HG02943 (cell line): ENCODE measurements around the gene CIDEC.
"Not testable (repeated sequence)": the region's sequence is repeated elsewhere in the genome, so short reads cannot be mapped to it uniquely, and the experiment has no call there.

ENCODE experiments used
- ATAC-seq: cut with Tn5 transposase; IDR thresholded peaks from one replicate; pipeline ENCODE4 v1.9.1; 2021; ENCODE audit warnings: mild to moderate bottlenecking, low read depth, moderate library complexity; ENCODE audit not compliant: unreplicated experiment

CIDEC gene

DNA sequence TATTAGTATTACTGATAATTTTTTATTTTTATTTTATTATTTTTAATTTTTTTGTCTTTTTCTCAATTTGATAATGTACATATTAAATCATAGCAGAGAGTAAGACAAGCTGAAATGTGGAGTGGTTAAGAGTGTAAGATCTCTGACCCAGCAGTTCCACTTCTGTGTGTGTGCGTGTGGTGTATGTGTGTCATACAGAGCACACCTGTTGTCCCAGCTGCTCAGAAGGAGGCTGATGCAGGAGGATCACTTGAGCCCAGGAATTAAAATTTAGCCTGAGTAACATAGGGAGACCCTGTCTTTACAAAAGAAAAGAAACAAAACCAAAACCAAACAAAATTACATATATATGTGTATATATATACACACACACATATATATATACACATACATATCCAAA lies 1.4 kb upstream of the CIDEC start:
- no peak for ATAC-seq

GRCh38 chr3:9878700-9879099 lies 1.4 kb downstream of the CIDEC start:
- no peak for ATAC-seq

DNA sequence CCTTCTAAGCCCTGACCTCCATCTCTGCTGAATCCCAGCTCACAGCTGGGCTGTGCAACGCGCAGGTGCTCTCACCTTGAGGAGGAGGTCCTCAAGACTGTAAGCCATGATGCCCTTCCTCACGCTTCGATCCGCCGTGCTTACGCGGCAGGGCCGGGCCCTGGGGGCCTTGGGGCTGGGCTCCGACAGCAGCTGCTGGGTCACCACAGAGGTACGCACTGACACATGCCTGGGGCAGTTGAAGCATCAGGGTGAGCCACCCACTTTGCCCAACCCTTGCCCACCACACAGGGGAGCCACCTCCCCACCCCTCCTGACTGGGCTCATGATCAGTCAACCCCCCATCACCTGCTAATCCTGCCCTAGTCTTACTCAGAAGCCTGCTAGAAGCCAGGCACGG lies 3.1 kb downstream of the CIDEC start:
- no peak for ATAC-seq

DNA sequence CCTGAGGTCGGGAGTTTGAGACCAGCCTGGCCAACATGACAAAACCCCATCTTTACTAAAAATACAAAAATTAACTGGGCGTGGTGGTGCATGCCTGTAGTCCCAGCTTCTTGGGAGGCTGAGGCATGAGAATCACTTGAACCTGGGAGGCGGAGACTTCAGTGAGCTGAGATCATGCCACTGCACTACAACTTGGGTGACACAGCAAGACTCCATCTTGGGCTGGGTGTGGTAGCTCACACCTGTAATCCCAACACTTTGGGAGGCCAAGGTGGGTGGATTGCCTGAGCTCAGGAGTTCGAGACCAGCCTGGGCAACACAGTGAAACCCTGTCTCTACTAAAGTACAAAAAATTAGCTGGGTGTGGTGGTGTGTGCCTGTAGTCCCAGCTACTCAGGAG lies 3.8 kb downstream of the CIDEC start:
- ATAC-seq = not testable (repeated sequence)

GRCh38 chr3:9875448-9875847 lies 4.6 kb downstream of the CIDEC start:
- no peak for ATAC-seq

GRCh38 chr3:9872067-9872466 lies 8.0 kb downstream of the CIDEC start:
- ATAC-seq = not testable (repeated sequence)

- ATAC-seq = no peak
Observed at GRCh38 chr3:9870978-9871377, 9.1 kb downstream of the CIDEC start.

- ATAC-seq = no peak
Observed at GRCh38 chr3:9869955-9870354, 10.1 kb downstream of the CIDEC start.

- no peak for ATAC-seq
Observed at GRCh38 chr3:9867106-9867505, 12.9 kb downstream of the CIDEC start.

GRCh38 chr3:9866639-9867038 lies 13.4 kb downstream of the CIDEC start:
- ATAC-seq = no peak

DNA sequence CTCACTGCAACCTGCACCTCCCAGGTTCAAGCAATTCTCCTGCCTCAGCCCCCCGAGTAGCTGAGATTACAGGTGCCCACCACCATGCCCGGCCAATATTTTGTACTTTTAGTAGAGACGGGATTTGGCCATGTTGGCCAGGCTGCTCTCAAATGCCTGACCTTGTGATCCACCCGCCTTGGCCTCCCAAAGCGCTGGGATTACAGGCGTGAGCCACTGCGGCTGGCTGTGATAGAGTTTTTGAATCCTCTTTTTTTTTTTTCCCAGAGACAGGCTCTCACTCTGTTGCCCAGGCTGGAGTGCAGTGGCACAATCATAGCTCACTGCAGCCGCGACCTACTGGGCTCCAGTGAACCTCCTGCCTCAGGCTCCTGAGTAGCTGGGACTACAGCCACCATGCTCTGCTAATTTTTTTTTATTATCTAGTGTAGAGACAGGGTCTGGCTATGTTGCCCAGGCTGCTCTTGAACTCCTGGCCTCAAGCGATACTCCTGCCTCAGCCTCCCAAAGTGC lies 14.9 kb downstream of the CIDEC start:
- not testable (repeated sequence) for ATAC-seq

DNA sequence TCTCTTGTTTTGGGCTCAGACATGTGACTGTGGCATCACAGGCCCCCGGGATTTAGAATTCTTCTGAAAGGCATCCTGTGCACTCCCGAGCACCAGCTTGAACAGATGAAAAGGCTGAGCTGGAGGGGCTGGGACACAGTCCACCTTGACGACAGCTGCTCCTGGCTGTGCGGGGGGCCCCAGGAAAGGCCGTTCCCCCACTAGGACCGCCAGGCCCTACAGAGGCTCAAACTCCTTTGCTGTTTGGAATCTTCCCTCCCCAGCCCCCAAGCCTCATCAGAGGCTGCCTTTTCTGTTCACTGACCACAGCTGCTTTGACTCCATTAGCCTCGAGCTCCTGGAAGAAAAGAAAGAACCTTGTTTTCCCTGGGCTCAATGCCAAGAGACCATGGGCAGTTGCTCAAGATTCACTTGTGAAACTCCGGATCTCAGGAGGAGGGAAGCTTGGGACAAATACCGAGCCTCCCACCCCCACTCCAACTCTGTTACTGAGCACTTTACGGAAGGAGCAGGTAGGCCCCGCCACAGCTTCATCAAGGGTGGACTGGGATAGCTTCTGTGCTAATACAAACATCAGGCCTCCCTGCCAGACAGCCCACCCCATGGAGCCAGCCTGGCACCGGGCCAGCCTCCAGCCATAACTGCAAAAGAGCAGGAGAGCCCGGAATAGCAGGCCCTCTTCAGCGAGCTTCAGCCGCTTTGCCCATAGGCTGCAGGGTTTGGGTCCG lies 15.7 kb downstream of the CIDEC start:
- ATAC-seq = no peak

DNA sequence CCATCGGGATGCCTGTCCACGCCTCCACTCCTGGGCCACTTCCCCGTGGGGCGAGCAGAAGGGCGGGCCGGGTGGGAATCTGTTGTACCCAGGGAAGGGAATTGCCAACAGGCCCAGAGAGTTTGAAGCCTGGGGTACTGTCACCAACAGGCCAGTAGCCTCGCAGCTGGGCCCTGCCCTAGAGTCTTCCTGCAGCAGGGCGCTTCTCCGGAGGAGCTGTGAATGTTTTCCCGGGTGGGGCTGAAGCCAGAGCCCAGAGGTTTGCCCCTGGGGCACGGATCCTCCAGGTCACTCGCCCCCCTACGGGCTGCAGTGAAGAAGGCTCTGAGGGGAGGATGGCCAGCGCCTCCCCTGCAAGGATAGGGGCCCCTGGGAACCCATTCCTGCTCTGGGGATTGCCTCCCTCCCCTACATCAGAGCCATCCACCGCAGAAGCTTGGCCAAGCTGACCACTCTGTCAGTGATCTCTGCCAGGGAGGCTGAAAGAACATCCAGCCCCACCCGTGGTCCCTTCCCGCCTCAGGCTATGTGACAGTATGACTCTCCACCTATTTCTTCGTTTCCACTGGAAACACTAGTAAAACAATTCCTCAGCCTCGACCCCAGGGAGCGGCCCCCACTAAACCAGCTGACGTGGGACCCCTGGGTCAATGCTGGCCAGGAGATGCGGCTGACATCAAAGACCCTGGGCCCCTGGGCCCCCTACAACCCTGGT lies 16.8 kb downstream of the CIDEC start:
- ATAC-seq = no peak

DNA sequence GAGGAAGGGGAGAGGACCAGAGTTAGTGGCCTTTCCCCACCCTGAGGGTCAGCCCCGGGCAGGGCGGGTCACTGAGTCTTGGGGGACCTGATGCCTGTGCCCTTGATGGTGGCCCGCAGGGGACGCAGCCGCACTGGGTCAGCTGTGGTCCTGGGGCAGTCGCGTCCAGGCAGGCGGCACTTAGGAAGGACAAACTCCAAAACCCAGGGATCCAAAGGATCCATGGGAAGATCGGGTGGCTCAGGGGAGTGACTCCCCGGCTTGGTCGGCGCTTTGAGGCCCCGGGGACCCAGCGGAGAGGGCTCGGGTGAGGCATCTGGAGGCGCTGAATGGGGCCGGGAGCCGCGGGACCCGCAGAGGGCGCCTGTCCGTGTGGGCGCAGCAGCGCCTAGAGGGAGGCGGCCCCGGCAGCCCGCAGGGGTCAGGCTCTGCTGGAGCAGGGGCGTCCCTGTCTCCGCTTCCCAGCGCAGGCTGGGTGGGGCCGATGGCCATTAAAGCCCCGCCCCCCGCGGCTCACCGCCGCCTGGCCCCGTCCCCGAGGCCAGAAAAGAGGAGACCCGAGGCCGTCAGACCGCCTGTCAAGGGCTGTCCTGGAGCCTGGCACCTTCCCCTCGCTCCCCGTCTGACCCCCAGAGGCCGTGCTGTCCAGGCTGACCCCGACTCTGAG lies 17.5 kb downstream of the CIDEC start:
- no peak for ATAC-seq

DNA sequence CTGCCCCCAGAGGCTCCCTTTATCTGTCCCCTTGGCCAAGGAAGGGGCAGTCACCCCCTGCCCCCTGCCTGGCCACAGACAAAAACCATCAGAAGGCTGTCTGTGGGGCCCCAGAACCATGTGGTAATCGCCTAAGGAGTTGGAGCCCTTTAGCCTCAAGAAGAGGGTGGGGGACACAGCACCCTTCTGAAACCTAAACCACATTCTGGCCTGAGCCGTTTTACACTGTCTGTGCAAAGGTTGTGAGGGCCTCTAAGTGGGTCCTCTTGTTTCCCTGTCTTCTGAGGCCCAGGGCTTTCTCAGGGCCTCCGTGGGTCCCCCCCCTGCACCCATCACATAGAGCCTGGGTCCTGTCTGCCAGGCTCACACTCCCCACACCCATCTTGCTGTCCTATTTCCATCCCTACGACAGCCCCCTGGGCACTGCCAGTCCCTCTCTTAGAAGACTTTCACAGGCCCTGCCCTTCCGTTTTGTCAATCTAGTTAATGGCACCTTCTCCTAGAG lies 18.4 kb downstream of the CIDEC start:
- no peak for ATAC-seq

DNA sequence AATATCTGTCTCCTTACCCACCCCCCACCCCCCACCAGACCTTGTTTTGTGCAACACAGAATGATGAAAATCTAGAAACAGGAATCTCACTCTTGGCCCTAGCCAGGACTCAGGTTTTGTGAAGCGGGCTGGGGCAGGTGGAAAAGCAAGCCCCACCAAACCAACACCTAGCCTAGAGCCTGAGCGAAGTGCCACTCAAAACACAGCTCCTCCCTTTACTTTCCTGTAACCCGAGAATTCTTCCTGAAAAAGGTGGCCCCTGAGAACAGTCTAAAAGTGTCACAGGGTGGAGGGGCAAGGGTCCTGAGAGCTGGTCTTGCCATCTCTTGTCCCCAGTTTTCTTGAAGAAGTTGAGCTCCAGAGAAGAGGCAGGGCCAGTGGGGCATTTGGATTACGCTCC lies 18.9 kb downstream of the CIDEC start:
- no peak for ATAC-seq

- no peak for ATAC-seq
Observed at GRCh38 chr3:9859530-9860025, 20.5 kb downstream of the CIDEC start.

DNA sequence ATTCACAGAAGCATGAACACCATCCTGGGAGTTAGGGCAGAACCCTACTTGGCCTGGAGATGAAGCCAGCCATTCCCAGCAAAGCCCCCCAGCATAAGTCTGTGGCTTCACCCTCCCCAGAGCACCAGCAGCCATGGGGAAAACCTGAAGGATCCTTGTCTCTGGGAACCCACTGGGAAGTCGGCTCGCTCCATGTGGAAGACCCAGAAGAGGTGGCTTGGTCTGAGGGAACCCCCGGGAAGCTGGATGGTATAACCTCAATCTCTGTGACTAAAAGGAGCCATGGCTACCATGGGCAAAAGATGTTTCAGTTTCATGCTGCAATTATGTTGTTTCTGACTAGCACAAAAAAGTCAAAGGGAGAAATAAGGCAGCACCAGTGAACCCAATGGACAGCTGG lies 24.5 kb downstream of the CIDEC start:
- no peak for ATAC-seq

- not testable (repeated sequence) for ATAC-seq
Observed at GRCh38 chr3:9854291-9854940, 25.6 kb downstream of the CIDEC start.

GRCh38 chr3:9852528-9852927 lies 27.5 kb downstream of the CIDEC start:
- ATAC-seq = no peak
